Measurements from ENCODE around the gene CPN1. TPM values are rescaled to one million over a fixed set of nuclear protein-coding genes. Genes with fewer than 3 reads are reported as not detected.

The CPN1 gene
- total and polyA plus RNA-seq, 2 of the 8 experiments (the other 6 are each of a cell fraction or from before 2014, with no cell fraction given) = 0.15 to 0.20 TPM

DNA sequence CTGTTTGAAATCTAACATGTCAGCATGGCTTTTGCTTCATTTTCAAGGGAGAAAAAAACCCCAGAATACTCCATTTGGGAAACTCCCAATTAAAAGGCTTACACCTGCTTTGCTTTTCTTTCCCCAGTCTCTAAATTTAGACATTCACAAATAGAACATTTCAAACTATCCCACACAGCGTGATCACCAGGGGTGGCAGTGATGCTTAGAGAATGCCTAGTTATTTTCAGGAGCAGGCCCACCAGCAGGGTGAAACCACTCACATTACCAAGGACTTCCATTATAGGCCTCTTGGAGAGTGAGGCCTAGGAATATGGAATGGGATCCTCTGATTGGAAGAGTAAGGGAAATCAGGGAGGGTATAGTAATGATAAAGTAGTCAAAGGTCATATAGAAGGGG lies 14.2 kb downstream of the CPN1 start:
- Histone ChIP-seq H3K4ac (replicated peaks; ENCODE audit: insufficient read length, low read depth, low read length) (no peak overlapping the region), H3K4me1 (replicated peaks in 1 of 4; ENCODE audit: control insufficient read depth in 3 of 4, insufficient read depth in 4 of 4, low read length in 3 of 4) (no peaks in the 10 kb centered on the region), H3K14ac (ENCODE audit: insufficient read length) (no peak overlapping the region), H2BK20ac (ENCODE audit: low read length) (no peak overlapping the region), H3K4me2 (ENCODE audit: insufficient read depth in 1 of 2, low read depth in 2 of 2, low read length in 2 of 2) (no peak overlapping the region), H4K5ac (ENCODE audit: insufficient read length, low read depth, low read length) (no peak overlapping the region), H2AFZ (ENCODE audit: low read length) (no peak overlapping the region), H2BK120ac (replicated peaks; ENCODE audit: low read depth, low read length) (no peak overlapping the region), H2AK5ac (ENCODE audit: low read depth, low read length) (no peak overlapping the region), H3K27me3 (replicated peaks in 1 of 4; ENCODE audit: control insufficient read depth in 3 of 4, extremely low read depth in 1 of 4, insufficient read depth in 3 of 4, low read length in 3 of 4) (peaks cover 0 to 1% (median 0%) of the 10 kb centered on the region in 4 experiments; a peak in 1 of 7 replicates), H3K23me2 (ENCODE audit: low read depth, low read length) (no peaks in the 10 kb centered on the region; the same call in 1 of the 2 replicates), H2BK15ac (ENCODE audit: low read length) (no peak overlapping the region), H3K56ac (replicated peaks; ENCODE audit: insufficient read length, low read depth, low read length) (no peak overlapping the region), H3K18ac (ENCODE audit: extremely low read depth, low read length) (no peak overlapping the region), H2BK5ac (ENCODE audit: low read depth, low read length) (no peak overlapping the region), H4K20me1 (replicated peaks in 1 of 2; ENCODE audit: control insufficient read depth in 1 of 2, insufficient read depth in 2 of 2, low read length in 2 of 2) (no peaks in the 10 kb centered on the region), H3K36me3 (ENCODE audit: control insufficient read depth in 2 of 4, insufficient read depth in 4 of 4, low read length in 3 of 4) (no peaks in the 10 kb centered on the region), H3K27ac (ENCODE audit: low read depth, low read length) (no peak overlapping the region), H3K79me1 (ENCODE audit: low read depth, low read length) (no peaks in the 10 kb centered on the region), H3K9ac (replicated peaks in 1 of 4; ENCODE audit: extremely low read depth in 1 of 4, low read depth in 3 of 4, low read length in 3 of 4) (no peak overlapping the region), H3K23ac (ENCODE audit: insufficient read length) (no peak overlapping the region), H4K91ac (replicated peaks; ENCODE audit: insufficient read length, low read length) (no peak overlapping the region), H4K8ac (ENCODE audit: extremely low read depth, insufficient read depth, low read length) (no peak overlapping the region), H3K9me3 (ENCODE audit: insufficient read depth in 2 of 2, low read depth in 1 of 2, low read length in 1 of 2) (no peaks in the 10 kb centered on the region), H2BK12ac (ENCODE audit: low read depth, low read length) (no peak overlapping the region), H3K4me3 (ENCODE audit: extremely low read depth in 1 of 4, insufficient read depth in 2 of 4, low read depth in 3 of 4, low read length in 4 of 4) (no peak overlapping the region), H3K79me2 (ENCODE audit: control insufficient read depth in 1 of 2, insufficient read depth in 2 of 2, low read length in 2 of 2) (no peaks in the 10 kb centered on the region)
- POLR2A ChIA-PET (ENCODE audit: partially characterized antibody) = no interaction called here
- CTCF ChIA-PET (ENCODE audit: partially characterized antibody) = interaction anchor here (1.5 kb wide), 1 partner anchor 20 kb away, joined by 4 read pairs; no protein-coding TSS in a partner anchor
- DNase-seq (ENCODE audit: low read depth in 1 of 2, low spot score in 2 of 2) = no peak
- WGBS, 2 experiments (ENCODE audit: extremely low coverage in 1 of 2, insufficient coverage in 1 of 2, insufficient read length in 1 of 2, insufficient replicate concordance in 2 of 2, low coverage in 1 of 2, low lambda C conversion rate in 2 of 2, missing lambda C conversion rate in 1 of 2) = 95% methylated on average over 1 of the region's 1 CpG; no CpG with 5 or more reads in 1 of the 2 experiments
- no peak for FAIRE-seq
- TF ChIP-seq CBX5 (IDR thresholded peaks at IDR 0.05; ENCODE audit: low read depth, low read length) = no peak
- TF ChIP-seq EP300 (IDR thresholded peaks at IDR 0.05; ENCODE audit: borderline replicate concordance in 1 of 2, low read depth in 2 of 2, low read length in 2 of 2) = no peak
- no peak for TF ChIP-seq RBBP5 (IDR thresholded peaks at IDR 0.05; ENCODE audit: borderline replicate concordance, low read depth, low read length)
- no peak for TF ChIP-seq TCF12 (IDR thresholded peaks at IDR 0.05; ENCODE audit: low read depth, low read length)
- TF ChIP-seq RNF2 (IDR thresholded peaks at IDR 0.05; ENCODE audit: borderline replicate concordance, low read depth, low read length, missing control alignments, poor library complexity, severe bottlenecking) = no peak
